ENCODE results near the gene ALDH1L1.
A peak's percentile ranks its signal among the peaks of the same experiment; 100 is the strongest.

ALDH1L1 gene

DNA sequence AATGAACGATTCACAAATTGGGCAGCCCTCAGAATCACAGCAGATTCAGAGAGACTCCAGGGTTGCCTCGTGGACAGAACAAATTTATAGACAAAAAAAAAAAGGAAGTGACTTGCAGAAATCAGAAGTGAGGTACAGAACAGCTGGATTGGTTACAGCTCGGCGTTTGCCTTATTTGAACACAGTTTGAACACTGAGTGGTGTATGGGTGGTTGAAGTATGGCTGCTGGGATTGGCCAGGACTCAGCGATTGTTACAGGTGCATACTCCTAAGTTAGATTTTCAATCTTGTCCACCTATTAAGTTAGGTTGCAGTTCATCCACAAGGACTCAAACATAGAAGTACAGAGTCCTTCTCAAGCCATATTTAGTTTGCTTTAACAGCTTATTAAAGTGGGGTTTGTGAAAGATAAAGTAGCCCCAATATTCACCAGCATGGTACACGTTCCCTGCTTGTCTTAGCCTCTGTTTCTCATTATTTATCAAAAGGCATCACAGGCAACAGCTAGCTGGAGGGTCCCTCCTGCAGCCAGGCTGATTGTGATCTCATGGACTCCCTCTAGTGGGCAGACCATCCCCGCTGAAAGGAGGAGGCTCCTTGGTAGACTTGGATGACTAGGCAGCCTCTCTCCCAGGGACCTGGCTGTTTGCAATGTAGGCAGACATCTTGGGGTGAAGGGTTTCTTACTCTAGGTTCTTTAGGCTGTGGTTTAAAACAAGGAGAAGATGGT, 17.6 kb upstream of the ALDH1L1 start:
- no peak overlapping the region for H3K4me3 ChIP-seq (ENCODE audit: low read length)
- peak; percentile 45 for DNase-seq (ENCODE audit: low read depth, low spot score)

DNA sequence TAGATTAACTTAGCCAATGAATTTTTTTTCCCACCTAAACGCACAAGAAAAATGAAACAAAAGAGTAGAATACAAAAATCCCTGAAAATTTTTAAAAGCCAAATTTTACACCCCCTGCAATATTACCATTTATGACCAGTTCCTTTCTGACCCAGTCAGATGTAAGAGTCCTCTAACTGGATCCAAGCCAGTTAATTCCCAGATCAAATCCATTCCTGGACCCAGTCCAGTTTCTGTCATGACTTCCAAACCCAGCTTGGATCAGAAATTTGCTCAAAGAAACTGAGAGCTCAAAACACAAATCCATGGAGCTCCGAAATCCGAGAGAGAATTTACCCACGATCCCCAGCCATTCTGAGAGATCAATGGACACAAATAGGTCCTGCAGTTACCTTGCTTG, 17.0 kb upstream of the ALDH1L1 start:
- no peak for DNase-seq (ENCODE audit: low read depth, low spot score)
- no peak overlapping the region for H3K4me3 ChIP-seq (ENCODE audit: low read length)

GRCh38 chr3:126194713-126195305, 14.4 kb upstream of the ALDH1L1 start:
- no peak overlapping the region for H3K4me3 ChIP-seq (ENCODE audit: low read length)

GRCh38 chr3:126191246-126191645, 10.9 kb upstream of the ALDH1L1 start:
- no peak overlapping the region for H3K4me3 ChIP-seq (ENCODE audit: low read length)
- no peak for DNase-seq (ENCODE audit: low read depth, low spot score)

More at GRCh38 chr3:126194713-126195305, 14.4 kb upstream of the ALDH1L1 start:
- peak; percentile 6 for DNase-seq (ENCODE audit: low read depth, low spot score)

- no peak overlapping the region for H3K4me3 ChIP-seq (ENCODE audit: low read length)
- no peak for DNase-seq (ENCODE audit: low read depth, low spot score)
These were observed 7.5 kb upstream of the ALDH1L1 start for GRCh38 chr3:126187920-126188319.

DNA sequence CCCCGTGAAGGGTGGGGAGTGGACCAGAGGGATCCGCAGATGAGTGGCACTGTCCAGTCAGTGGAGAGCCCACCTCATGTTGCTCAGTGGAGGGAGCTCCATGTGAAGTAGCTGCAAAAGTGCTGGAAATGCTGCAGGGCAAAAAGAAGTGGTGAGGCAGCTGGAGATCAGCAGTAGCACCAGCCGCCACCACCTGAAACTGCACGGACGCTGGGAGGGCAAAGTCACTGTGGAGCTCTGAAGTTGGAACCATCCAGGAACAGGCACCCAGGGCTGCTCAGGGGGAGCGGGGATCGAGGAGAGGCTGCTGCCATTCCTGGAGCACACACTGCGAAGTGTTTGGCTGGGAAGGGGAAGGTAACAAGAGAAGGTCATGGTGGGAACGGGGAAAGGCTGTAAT, 6.4 kb upstream of the ALDH1L1 start:
- no peak for DNase-seq (ENCODE audit: low read depth, low spot score)
- no peak overlapping the region for H3K4me3 ChIP-seq (ENCODE audit: low read length)

DNA sequence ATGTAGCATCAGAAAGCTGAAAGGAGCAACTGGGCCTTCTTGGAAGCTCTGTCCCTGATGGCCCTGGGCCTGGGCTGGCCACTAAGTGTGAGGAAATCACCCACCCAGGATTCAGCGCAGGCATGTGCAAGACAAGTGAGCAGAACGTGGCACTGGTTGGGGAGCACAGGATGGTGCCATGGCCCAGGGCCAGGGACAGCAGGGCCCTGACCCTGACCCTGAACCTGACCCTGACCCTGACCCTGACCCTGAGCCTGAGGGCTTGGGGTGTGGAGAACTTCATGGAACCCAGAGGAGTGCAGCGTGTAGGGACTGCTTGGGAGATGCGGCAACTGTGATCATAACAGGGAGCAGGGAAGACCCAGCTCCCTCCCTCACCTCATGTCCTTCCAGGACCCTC, 5.9 kb upstream of the ALDH1L1 start:
- no peak for DNase-seq (ENCODE audit: low read depth, low spot score)
- H3K4me3 ChIP-seq (ENCODE audit: low read length): no peak overlapping the region

- H3K4me3 ChIP-seq (ENCODE audit: low read length): no peak overlapping the region
- no peak for DNase-seq (ENCODE audit: low read depth, low spot score)
These were observed 4.1 kb upstream of the ALDH1L1 start for GRCh38 chr3:126184465-126185000.

GRCh38 chr3:126181398-126181725, 976 bp upstream of the ALDH1L1 start:
- no peak for DNase-seq (ENCODE audit: low read depth, low spot score)
- H3K4me3 ChIP-seq (ENCODE audit: low read length): no peak overlapping the region

DNA sequence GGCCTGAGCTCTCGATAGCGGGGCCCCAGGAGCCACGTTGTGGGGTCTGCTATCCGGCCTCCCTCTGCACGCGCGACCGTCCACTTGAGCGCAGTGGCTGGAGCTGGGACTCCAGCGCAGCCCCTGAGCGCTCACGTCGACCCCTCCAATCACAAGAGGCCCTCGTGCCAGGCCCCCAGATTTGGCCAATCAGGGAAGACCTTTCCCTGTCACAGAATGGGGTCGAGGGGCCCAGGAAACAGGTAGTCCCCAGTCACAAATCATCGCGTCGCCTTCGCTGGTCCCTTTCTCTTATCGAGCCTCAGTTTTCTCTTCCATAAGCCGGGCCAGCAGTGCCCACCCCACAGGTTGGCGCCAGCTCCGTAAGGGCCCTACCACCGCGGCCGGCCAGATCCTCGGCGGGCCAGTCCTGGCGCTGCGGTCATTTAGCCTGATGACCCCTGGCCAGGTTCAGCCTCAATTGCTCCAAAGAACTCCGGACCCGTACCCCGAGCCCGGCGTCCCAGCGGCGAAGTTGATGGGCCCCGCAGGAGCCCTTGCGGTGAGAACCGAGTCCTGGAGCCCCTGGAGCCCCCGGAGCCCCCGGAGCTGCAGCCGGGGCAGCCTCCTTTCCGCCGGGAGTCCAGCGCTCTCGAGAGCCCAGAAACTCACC, 435 bp downstream of the ALDH1L1 start:
- no peak for DNase-seq (ENCODE audit: low read depth, low spot score)

DNA sequence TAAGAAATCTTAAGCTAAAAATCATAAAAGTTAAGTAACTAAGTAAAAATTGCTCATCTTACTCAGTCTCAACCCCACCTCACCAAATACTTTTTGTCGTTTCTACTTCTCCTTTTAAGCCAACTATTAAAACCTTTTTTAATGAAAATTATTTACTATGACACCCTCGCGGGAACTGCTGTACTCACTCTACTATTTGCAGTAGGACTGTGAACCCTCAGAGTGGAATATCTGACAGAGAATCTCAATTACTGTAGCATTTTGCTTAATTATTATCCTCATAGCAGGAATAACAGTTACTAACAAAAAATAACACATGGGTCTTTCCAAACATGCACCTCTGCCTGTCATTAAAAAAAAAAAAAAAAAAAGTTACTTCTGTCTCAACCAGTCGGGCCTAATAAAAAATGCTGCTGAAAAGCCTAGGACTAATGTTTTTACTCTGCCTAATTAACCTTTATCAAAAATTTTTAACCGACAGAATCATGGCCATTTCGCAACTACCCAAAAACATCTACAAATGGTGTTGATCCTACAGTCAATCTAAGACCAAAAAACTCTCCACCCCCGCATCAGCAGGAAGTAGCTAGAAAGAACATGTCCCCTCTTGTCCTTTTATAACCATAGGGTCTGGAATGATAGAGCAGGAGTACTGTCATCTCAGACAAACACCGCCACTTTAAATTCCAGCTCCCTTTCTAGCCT, 10.2 kb downstream of the ALDH1L1 start:
- H3K4me3 ChIP-seq (ENCODE audit: low read length): no peak overlapping the region
- DNase-seq (ENCODE audit: low read depth, low spot score): no peak

More for the DNA sequence above, 435 bp downstream of the ALDH1L1 start:
- H3K4me3 ChIP-seq (ENCODE audit: low read length): no peak overlapping the region

- H3K4me3 ChIP-seq (ENCODE audit: low read length): no peak overlapping the region
- DNase-seq (ENCODE audit: low read depth, low spot score): no peak
These were observed 12.8 kb downstream of the ALDH1L1 start for GRCh38 chr3:126167566-126167965.

DNA sequence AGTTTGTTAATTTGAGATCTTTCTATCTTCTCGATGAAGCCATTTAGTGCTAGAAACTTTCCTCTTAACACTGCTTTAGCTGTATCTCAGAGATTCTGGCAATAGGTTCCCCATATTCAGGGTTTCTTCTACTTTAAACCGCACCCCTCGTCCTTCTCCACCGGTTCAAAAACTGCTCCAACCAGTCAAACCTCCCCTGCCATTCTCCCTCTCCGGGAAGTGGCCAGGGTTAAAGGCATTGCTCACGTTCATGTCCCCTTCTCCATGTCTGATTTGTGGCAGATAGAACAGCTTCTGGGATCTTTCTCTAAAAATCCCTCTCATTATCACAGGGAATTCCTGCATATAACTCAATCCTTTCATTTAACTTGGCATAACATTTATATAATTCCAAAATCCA, 14.4 kb downstream of the ALDH1L1 start:
- DNase-seq (ENCODE audit: low read depth, low spot score): no peak
- H3K4me3 ChIP-seq (ENCODE audit: low read length): no peak overlapping the region

- H3K4me3 ChIP-seq (ENCODE audit: low read length): no peak overlapping the region
- no peak for DNase-seq (ENCODE audit: low read depth, low spot score)
These were observed 19.1 kb downstream of the ALDH1L1 start for GRCh38 chr3:126161309-126161708.

DNA sequence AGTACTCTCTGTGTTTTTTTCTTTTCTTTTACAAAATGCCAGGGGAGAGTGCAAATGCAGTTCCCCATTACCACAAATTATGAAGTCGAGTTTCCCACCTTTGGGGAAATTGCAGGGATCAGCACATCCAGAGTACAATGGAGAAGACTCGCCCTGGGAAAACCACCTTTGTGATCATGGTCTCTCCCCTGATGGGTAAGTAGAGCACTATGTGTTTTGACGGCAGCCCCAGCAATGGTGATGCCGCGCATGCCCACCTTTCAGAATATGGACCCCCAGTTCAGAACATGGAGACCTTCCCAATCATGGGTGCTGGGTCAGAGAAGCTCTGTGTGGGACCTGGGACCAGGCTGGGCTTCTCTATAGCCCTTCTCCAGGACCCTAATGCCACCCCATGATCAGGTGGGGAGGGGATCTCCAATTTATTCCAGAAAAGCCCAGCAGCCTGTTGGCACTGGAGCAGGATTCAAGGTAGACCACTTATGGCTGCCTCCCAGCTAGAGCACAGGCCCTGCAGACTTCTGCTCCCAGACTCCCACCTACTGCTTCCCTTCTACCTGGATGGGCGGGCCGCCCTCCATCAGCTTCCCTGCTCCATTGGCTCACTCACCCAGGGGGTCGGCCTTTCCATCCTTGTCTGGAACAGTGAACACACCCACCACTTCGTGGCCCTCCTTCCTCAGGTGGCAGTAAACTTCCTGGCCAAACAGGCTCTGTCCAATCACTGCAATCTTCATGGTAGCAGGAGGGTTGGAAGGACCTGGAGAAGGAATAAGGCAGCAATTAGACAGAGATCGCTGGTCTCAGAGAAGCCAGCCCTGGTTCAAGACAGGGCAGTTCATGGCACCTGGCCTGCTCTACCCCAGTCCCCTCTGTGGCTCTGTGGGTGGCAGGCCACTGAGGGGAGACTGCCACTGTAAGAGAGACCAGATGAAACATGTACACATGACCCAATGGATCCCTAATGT, 19.9 kb downstream of the ALDH1L1 start:
- H3K4me3 ChIP-seq (ENCODE audit: low read length): no peak overlapping the region
- DNase-seq (ENCODE audit: low read depth, low spot score): no peak

DNA sequence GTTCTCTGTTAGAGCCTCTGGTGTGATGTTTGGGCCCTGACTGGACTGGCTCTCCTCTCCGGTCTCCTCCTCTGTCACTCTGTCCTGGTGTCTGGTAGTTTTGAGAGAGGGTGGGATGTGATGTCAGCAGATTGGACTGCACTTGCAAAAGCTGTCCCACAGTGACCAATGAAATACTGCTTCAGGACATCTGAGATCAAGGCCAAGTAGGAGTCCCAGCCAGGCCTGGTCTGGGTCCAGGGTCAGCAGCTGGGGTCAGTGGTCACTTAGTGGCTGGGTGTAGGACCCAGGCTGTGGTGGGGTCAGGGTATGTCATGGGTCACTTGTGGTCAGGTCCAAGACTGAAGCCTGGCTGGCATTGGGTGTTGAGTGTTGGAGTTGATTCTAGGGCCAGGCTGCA, 20.9 kb downstream of the ALDH1L1 start:
- DNase-seq (ENCODE audit: low read depth, low spot score): no peak
- no peak overlapping the region for H3K4me3 ChIP-seq (ENCODE audit: low read length)

- DNase-seq (ENCODE audit: low read depth, low spot score): no peak
- no peak overlapping the region for H3K4me3 ChIP-seq (ENCODE audit: low read length)
These were observed 21.4 kb downstream of the ALDH1L1 start for GRCh38 chr3:126158912-126159454.

All from Jurkat, Clone E6-1 (cell line).